OCI-LY1 (cell line): Measurements from ENCODE around the gene RSRC2.

Source experiments
- H2AFZ ChIP-seq: fragments of 200-600 bp; sonication (generic), shearing (Covaris generic); 2 replicates; pipeline ENCODE4 v1.6.0; 2014; ENCODE audit warnings: antibody characterized with exemption, mild to moderate bottlenecking, low read length
- H3F3A ChIP-seq: fragments of 200-600 bp; sonication (generic), shearing (Covaris generic); 2 replicates; pipeline ENCODE4 v1.6.0; 2014; ENCODE audit warnings: mild to moderate bottlenecking, antibody characterized with exemption, low read length, moderate library complexity; ENCODE audit not compliant: insufficient read depth
- H3K27ac ChIP-seq: fragments of 200-600 bp; sonication (generic); 2 replicates; pipeline ENCODE4 v1.5.1; 2014; ENCODE audit warnings: low read length, mixed run types, mild to moderate bottlenecking, low read depth; ENCODE audit not compliant: poor library complexity, severe bottlenecking
- H3K27me3 ChIP-seq: fragments of 200-600 bp; sonication (generic); 2 replicates; pipeline ENCODE4 v1.6.0; 2014; ENCODE audit warnings: antibody characterized with exemption, mild to moderate bottlenecking, low read length, moderate library complexity; ENCODE audit not compliant: insufficient read depth
- H3K36me3 ChIP-seq: fragments of 200-600 bp; sonication (generic); 2 replicates; pipeline ENCODE4 v1.6.1; 2014; ENCODE audit warnings: mild to moderate bottlenecking, antibody characterized with exemption, low read length, moderate library complexity, mixed read lengths; ENCODE audit not compliant: insufficient read depth
- H3K4me1 ChIP-seq: fragments of 200-600 bp; sonication (generic); 2 replicates; pipeline ENCODE4 v1.5.1; 2014; ENCODE audit warnings: mild to moderate bottlenecking, low read length, moderate library complexity; ENCODE audit not compliant: insufficient read depth, severe bottlenecking
- H3K4me2 ChIP-seq: fragments of 200-600 bp; sonication (generic), shearing (Covaris generic); 2 replicates; pipeline ENCODE4 v1.6.1; 2014; ENCODE audit warnings: low read length
- H3K4me3 ChIP-seq: fragments of 200-600 bp; sonication (generic); 2 replicates; pipeline ENCODE4 v1.5.1; 2014; ENCODE audit warnings: low read length, low read depth, mild to moderate bottlenecking, mixed read lengths; ENCODE audit not compliant: poor library complexity, severe bottlenecking
- H3K79me2 ChIP-seq: fragments of 200-600 bp; shearing (Covaris generic); 2 replicates; pipeline ENCODE4 v1.6.1; 2016; ENCODE audit warnings: mixed run types, low read length, mixed read lengths; ENCODE audit not compliant: insufficient read depth
- H3K9ac ChIP-seq: fragments of 200-600 bp; sonication (generic), shearing (Covaris generic); 2 replicates; pipeline ENCODE4 v1.6.1; 2014; ENCODE audit warnings: mild to moderate bottlenecking, low read length, mixed read lengths
- H3K9me2 ChIP-seq: fragments of 200-600 bp; sonication (generic), shearing (Covaris generic); 2 replicates; pipeline ENCODE4 v1.6.1; 2014; ENCODE audit warnings: low read depth, mild to moderate bottlenecking, low read length, mixed read lengths
- H3K9me3 ChIP-seq: fragments of 200-600 bp; shearing (Covaris generic); 2 replicates; pipeline ENCODE4 v1.6.1; 2014; ENCODE audit warnings: low read length, mixed read lengths
- H4K20me1 ChIP-seq: fragments of 200-600 bp; sonication (generic), shearing (Covaris generic); 2 replicates; pipeline ENCODE4 v1.6.0; 2016; ENCODE audit warnings: mild to moderate bottlenecking, low read length; ENCODE audit not compliant: insufficient read depth
- CTCF ChIP-seq: fragments of 200-600 bp; sonication (generic), shearing (Covaris generic); IDR thresholded peaks from 2 replicates; pipeline ENCODE4 v1.5.1; 2017; ENCODE audit warnings: mild to moderate bottlenecking, antibody characterized with exemption, low read length, moderate library complexity, mixed read lengths
- EZH2 ChIP-seq: fragments of 200-600 bp; sonication (generic), shearing (Covaris generic); IDR thresholded peaks from 2 replicates; pipeline ENCODE4 v1.8.0; 2017; ENCODE audit warnings: borderline replicate concordance, mixed run types, mild to moderate bottlenecking, antibody characterized with exemption, low read length, moderate library complexity, mixed read lengths

RSRC2 gene

GRCh38 chr12:122538496-122538895 lies 11.8 kb upstream of the RSRC2 start:
- no peak overlapping the region for H2AFZ ChIP-seq
- no peaks in the 10 kb centered on the region for H3K27me3 ChIP-seq

GRCh38 chr12:122537021-122537420 lies 10.3 kb upstream of the RSRC2 start:
- peaks cover 93% of the 10 kb centered on the region for H3K36me3 ChIP-seq
- no peak overlapping the region for H3K4me3 ChIP-seq
- H4K20me1 ChIP-seq = no peaks in the 10 kb centered on the region
- H3K79me2 ChIP-seq = 0 out of 2 replicates have a peak, but pooled peaks cover 6% of the 10 kb centered on the region
- no peaks in the 10 kb centered on the region for H3K9me2 ChIP-seq
- H2AFZ ChIP-seq = no peak overlapping the region
- H3K27me3 ChIP-seq = no peaks in the 10 kb centered on the region
- no peak overlapping the region for H3K27ac ChIP-seq
- H3K9me3 ChIP-seq = no peaks in the 10 kb centered on the region
- H3F3A ChIP-seq = no peaks in the 10 kb centered on the region
- no peak overlapping the region for H3K9ac ChIP-seq
- no peak for TF ChIP-seq EZH2
- TF ChIP-seq CTCF = no peak
- H3K4me1 ChIP-seq = no peaks in the 10 kb centered on the region
- H3K4me2 ChIP-seq = no peak overlapping the region

More at GRCh38 chr12:122538496-122538895, 11.8 kb upstream of the RSRC2 start:
- H4K20me1 ChIP-seq = no peaks in the 10 kb centered on the region
- no peaks in the 10 kb centered on the region for H3F3A ChIP-seq
- H3K9ac ChIP-seq = no peak overlapping the region
- peaks cover 91% of the 10 kb centered on the region for H3K36me3 ChIP-seq
- H3K79me2 ChIP-seq = no peaks in the 10 kb centered on the region
- H3K9me3 ChIP-seq = no peaks in the 10 kb centered on the region
- no peak overlapping the region for H3K4me3 ChIP-seq
- no peak for TF ChIP-seq EZH2
- no peak for TF ChIP-seq CTCF
- H3K4me2 ChIP-seq = no peak overlapping the region
- H3K27ac ChIP-seq = no peak overlapping the region
- H3K9me2 ChIP-seq = no peaks in the 10 kb centered on the region
- no peaks in the 10 kb centered on the region for H3K4me1 ChIP-seq

GRCh38 chr12:122533856-122534255 lies 7.1 kb upstream of the RSRC2 start:
- Histone ChIP-seq H3K9me2 (no peaks in the 10 kb centered on the region), H3K9ac (no peak overlapping the region), H3K36me3 (peaks cover 95% of the 10 kb centered on the region), H2AFZ (no peak overlapping the region), H3K27ac (no peak overlapping the region), H3K9me3 (no peaks in the 10 kb centered on the region), H4K20me1 (no peaks in the 10 kb centered on the region), H3K4me1 (peaks cover 11% of the 10 kb centered on the region), H3K79me2 (peaks cover 18% of the 10 kb centered on the region; the same call in 1 of the 2 replicates), H3K4me2 (no peak overlapping the region), H3K4me3 (no peak overlapping the region), H3F3A (no peaks in the 10 kb centered on the region), H3K27me3 (no peaks in the 10 kb centered on the region)
- TF ChIP-seq CTCF (no peak), EZH2 (no peak)
